ENCODE measurements around the gene NLGN3. TPM values are rescaled to one million over a fixed set of nuclear protein-coding genes. Genes with fewer than 3 reads are reported as not detected.
A peak's percentile ranks its signal among the peaks of the same experiment; 100 is the strongest.
"Not testable (repeated sequence)": the region's sequence is repeated elsewhere in the genome, so short reads cannot be mapped to it uniquely, and the experiment has no call there.

Gene NLGN3
- total RNA-seq, 1 donor from 2014 or later: 3.3 TPM

DNA sequence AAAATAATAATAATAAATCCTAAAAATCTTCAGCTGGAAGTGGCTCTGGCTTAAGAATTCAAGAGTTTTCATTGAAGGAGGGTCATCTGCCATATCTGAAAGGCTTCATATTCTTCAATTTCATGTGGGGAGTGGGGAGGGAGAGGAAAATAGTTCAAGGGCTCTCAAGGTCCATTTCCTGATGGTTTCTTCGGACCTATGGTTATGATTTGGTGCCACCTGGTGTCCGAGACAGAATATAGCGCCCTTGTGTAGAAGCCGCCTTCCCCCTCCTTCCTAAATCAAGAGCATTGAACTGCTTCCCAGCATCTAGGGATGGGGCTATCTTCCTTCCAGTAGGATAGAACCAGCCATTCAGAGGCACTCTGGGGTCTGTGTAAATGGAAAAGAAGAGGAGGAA is 34.3 kb downstream of the NLGN3 start:
- TF ChIP-seq, protein P1, sequence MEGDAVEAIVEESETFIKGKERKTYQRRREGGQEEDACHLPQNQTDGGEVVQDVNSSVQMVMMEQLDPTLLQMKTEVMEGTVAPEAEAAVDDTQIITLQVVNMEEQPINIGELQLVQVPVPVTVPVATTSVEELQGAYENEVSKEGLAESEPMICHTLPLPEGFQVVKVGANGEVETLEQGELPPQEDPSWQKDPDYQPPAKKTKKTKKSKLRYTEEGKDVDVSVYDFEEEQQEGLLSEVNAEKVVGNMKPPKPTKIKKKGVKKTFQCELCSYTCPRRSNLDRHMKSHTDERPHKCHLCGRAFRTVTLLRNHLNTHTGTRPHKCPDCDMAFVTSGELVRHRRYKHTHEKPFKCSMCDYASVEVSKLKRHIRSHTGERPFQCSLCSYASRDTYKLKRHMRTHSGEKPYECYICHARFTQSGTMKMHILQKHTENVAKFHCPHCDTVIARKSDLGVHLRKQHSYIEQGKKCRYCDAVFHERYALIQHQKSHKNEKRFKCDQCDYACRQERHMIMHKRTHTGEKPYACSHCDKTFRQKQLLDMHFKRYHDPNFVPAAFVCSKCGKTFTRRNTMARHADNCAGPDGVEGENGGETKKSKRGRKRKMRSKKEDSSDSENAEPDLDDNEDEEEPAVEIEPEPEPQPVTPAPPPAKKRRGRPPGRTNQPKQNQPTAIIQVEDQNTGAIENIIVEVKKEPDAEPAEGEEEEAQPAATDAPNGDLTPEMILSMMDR (IDR thresholded peaks at IDR 0.05; ENCODE audit: unreplicated experiment): peak; percentile 44
- Mint-ChIP-seq H3K27ac (peak overlapping the region; percentile 61), H3K4me3 (no peak overlapping the region), H3K36me3 (no peaks in the 10 kb centered on the region), H3K9me3 (peaks cover 10% of the 10 kb centered on the region), H3K4me1 (peaks cover 33% of the 10 kb centered on the region), H3K27me3 (ENCODE audit: low read depth) (no peaks in the 10 kb centered on the region)
- DNase-seq (ENCODE audit: low spot score in 2 of 2, unreplicated experiment in 2 of 2): peak in 1 of 2 experiments; percentile 47

DNA sequence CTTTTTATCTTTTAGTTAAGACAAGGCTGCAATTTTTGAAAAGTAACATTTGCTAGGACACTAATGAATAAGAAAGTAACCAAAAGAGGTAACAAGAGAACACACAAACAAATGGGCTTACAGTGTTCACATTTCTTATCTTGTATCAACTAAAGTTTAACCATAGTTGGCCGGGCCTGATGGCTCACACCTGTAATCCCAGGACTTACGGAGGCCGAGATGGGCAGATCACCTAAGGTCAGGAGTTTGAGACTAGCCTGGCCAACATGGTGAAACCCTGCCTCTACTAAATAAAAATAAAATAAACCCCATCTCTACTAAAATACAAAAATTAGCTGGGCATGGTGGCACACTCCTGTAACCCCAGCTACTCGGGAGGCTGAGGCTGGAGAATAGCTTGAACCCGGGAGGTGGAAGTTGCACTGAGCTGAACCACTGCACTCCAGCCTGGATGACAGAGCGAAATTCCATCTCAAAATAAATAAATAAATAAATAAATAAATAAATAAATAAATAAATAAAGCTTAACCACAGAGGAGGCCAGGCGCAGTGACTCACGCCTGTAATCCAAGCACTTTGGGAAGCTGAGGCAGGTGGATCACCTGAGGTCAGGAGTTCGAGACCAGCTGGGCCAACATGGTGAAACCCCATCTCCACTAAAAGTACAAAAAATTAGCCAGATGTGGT is 36.1 kb downstream of the NLGN3 start:
- not testable (repeated sequence) for H3K4me3 Mint-ChIP-seq; H3K27me3 Mint-ChIP-seq (ENCODE audit: low read depth); H3K36me3 Mint-ChIP-seq; H3K27ac Mint-ChIP-seq; DNase-seq (ENCODE audit: low spot score in 2 of 2, unreplicated experiment in 2 of 2); H3K9me3 Mint-ChIP-seq
- peaks cover 40% of the 10 kb centered on the region for H3K4me1 Mint-ChIP-seq

DNA sequence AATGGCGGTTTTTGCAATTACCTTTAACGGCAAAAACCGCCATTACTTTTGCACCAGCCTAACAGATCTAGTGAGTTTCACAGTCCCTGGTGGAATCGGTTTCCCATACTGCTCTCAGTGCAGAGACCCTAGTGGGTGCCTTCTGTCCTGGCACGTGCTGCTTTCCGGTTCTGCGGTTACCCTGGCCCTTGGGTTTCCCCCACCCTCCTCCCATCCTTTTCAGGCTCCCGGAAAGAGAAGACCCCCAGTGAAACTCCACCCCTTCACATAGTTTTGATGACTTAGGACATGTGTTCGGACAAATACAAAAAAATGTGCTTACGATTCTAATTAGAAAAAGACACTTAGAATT is 36.9 kb downstream of the NLGN3 start:
- no peaks in the 10 kb centered on the region for H3K27me3 Mint-ChIP-seq (ENCODE audit: low read depth)
- no peaks in the 10 kb centered on the region for H3K9me3 Mint-ChIP-seq
- H3K4me3 Mint-ChIP-seq: peak overlapping the region; percentile 77
- no peaks in the 10 kb centered on the region for H3K36me3 Mint-ChIP-seq
- TF ChIP-seq, protein P1 (IDR thresholded peaks at IDR 0.05; ENCODE audit: unreplicated experiment): no peak
- H3K27ac Mint-ChIP-seq: peak overlapping the region; percentile 98
- H3K4me1 Mint-ChIP-seq: peaks cover 40% of the 10 kb centered on the region
- DNase-seq (ENCODE audit: low spot score in 2 of 2, unreplicated experiment in 2 of 2): no peak

DNA sequence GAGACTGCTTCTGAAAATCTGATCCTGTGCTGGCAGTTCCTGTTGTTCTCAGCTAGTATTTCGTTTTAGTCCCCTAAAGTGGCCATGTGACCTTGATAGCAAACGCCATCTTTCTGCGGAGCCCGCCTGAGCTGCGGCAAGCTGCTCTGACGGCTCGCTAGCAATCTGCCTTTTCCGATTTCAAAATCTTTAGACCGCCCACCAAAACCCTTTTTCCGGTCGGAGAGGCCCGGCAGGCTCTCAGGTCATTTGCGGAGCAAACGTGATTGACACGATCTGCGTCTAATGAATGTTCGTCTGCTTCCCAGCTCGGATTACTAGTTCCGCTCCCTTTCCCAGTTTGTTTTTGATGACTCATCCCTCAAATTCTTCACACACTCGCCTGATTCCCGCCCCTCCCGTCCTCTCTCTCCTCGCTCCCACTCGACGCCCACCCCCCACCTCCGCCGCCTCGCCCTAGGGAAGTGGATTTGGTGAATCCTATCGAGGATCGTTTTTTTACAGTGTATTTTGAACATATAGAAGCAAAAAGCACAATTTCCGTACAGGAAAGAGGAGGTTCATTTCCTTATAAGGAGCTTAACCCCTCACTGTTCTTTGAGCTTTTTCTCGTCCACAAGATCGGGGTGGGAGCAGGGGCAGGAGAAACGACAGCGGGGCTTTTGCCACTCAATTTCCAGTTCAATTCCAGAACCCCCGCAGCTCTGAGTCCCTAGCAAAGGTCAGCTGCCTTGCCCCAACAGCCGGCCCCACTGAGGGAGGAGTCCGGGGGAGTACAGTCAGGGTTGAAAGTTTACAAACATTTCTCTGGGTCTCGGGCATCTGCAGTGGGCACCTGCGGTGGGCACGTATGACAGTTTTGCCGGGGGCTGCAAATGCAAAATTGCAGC is 37.5 kb downstream of the NLGN3 start:
- peak; percentile 56 to 71 for DNase-seq (ENCODE audit: low spot score in 2 of 2, unreplicated experiment in 2 of 2)
- TF ChIP-seq, protein P1 (IDR thresholded peaks at IDR 0.05; ENCODE audit: unreplicated experiment): no peak
- Mint-ChIP-seq H3K27ac (peak overlapping the region; percentile 98), H3K4me1 (peaks cover 39% of the 10 kb centered on the region), H3K27me3 (ENCODE audit: low read depth) (no peaks in the 10 kb centered on the region), H3K4me3 (peak overlapping the region; percentile 77), H3K36me3 (no peaks in the 10 kb centered on the region), H3K9me3 (no peaks in the 10 kb centered on the region)

DNA sequence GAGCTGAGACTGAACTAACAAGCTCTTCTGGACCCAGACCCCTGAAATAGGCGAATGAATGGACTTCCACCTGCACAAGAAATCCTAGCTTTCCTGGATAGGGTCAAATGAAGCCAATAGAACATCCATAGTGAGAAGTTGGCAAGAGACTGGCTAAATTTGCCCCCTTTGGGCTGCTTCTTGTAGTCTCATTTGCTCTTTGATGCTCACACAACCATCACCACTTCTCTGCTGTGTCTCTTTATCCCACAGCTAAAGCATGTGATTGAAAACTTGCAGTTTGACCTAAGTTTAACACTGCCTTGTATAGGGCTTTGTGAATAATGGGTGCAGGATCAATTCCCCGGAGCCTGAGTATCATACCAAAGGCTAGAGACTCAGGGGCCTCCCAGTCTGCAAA is 38.2 kb downstream of the NLGN3 start:
- Mint-ChIP-seq H3K9me3 (no peaks in the 10 kb centered on the region), H3K27ac (peak overlapping the region; percentile 98), H3K36me3 (no peaks in the 10 kb centered on the region), H3K4me3 (peak overlapping the region; percentile 77), H3K27me3 (ENCODE audit: low read depth) (no peaks in the 10 kb centered on the region), H3K4me1 (peaks cover 33% of the 10 kb centered on the region)
- DNase-seq (ENCODE audit: low spot score in 2 of 2, unreplicated experiment in 2 of 2): no peak
- TF ChIP-seq, protein P1 (IDR thresholded peaks at IDR 0.05; ENCODE audit: unreplicated experiment): no peak

DNA sequence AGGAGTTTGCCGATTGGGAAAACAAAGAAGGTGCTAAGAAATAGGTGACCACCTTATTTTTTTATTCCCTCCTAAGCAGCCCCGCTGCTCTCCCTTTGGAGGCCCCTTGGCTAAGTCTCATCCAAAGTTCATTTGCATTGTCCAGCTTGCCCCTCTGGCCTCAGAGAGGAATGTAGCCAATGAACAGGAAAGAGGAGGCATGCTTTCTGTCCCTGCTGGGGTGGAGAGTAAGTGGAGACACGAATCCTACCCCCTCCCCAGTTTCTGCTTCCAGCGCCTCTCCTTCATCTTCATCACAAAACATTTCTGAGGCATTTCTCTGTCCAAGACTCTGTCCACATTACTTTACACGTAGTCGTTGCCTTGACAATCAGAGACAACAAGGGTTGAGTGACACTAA is 38.7 kb downstream of the NLGN3 start:
- Mint-ChIP-seq H3K36me3 (no peaks in the 10 kb centered on the region), H3K4me1 (peaks cover 30% of the 10 kb centered on the region), H3K27ac (peak overlapping the region; percentile 98), H3K27me3 (ENCODE audit: low read depth) (no peaks in the 10 kb centered on the region), H3K4me3 (no peak overlapping the region), H3K9me3 (no peaks in the 10 kb centered on the region)
- TF ChIP-seq, protein P1 (IDR thresholded peaks at IDR 0.05; ENCODE audit: unreplicated experiment): no peak
- DNase-seq (ENCODE audit: low spot score in 2 of 2, unreplicated experiment in 2 of 2): no peak
